ENCODE measurements around the gene PIPOX.

PIPOX gene

GRCh38 chr17:29032857-29033197 lies 10.1 kb upstream of the PIPOX start:
- no peaks in the 10 kb centered on the region for H3K36me3 ChIP-seq
- H3K4me3 ChIP-seq = no peak overlapping the region
- TF ChIP-seq, protein P1, sequence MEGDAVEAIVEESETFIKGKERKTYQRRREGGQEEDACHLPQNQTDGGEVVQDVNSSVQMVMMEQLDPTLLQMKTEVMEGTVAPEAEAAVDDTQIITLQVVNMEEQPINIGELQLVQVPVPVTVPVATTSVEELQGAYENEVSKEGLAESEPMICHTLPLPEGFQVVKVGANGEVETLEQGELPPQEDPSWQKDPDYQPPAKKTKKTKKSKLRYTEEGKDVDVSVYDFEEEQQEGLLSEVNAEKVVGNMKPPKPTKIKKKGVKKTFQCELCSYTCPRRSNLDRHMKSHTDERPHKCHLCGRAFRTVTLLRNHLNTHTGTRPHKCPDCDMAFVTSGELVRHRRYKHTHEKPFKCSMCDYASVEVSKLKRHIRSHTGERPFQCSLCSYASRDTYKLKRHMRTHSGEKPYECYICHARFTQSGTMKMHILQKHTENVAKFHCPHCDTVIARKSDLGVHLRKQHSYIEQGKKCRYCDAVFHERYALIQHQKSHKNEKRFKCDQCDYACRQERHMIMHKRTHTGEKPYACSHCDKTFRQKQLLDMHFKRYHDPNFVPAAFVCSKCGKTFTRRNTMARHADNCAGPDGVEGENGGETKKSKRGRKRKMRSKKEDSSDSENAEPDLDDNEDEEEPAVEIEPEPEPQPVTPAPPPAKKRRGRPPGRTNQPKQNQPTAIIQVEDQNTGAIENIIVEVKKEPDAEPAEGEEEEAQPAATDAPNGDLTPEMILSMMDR (IDR thresholded peaks at IDR 0.05) = no peak
- H3K9me3 ChIP-seq = peaks cover 6 to 21% (median 11%) of the 10 kb centered on the region in 3 donors
- intact Hi-C loops (cut with DNase I; ENCODE audit: low total_unique reads) = no loop called here
- peaks cover 0 to 43% of the 10 kb centered on the region in 2 donors for H3K27me3 ChIP-seq
- no peak for DNase-seq
- no peaks in the 10 kb centered on the region for H3K4me1 ChIP-seq
- H3K27ac ChIP-seq = no peak overlapping the region

- Histone ChIP-seq H3K27me3 (peaks cover 0 to 47% of the 10 kb centered on the region in 2 donors), H3K9me3 (peaks cover 6 to 21% (median 11%) of the 10 kb centered on the region in 3 donors), H3K27ac (no peak overlapping the region), H3K4me1 (no peaks in the 10 kb centered on the region), H3K4me3 (no peak overlapping the region), H3K36me3 (no peaks in the 10 kb centered on the region)
- TF ChIP-seq, protein P1 (IDR thresholded peaks at IDR 0.05) = no peak
- DNase-seq = no peak
- intact Hi-C loops (cut with DNase I; ENCODE audit: low total_unique reads) = no loop called here
Observed at GRCh38 chr17:29034510-29034909, 8.4 kb upstream of the PIPOX start.

DNA sequence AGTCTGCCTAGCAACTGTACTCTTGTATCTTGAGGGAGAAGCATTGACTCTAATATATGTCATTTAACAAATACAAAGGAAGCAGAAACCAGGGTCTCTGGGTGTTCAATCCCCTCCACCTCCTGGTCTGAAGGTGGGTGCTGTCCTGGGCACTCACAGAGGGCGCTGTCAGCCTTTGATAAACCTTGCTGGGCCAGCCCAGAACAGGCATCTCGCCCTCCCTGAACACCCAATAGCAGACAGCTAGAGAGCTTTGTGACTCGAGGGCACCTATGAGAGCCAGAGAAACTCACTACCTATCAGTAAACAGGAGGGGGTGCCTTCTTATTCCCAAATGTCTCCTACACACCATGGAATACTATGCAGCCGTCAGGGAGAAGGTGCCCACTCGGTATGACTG lies 6.4 kb upstream of the PIPOX start:
- H3K4me1 ChIP-seq = no peaks in the 10 kb centered on the region
- no peak overlapping the region for H3K27ac ChIP-seq
- intact Hi-C loops (cut with DNase I; ENCODE audit: low total_unique reads) = no loop called here
- peaks cover 6 to 21% (median 11%) of the 10 kb centered on the region in 3 donors for H3K9me3 ChIP-seq
- no peak overlapping the region for H3K4me3 ChIP-seq
- H3K27me3 ChIP-seq = peaks cover 0 to 36% of the 10 kb centered on the region in 2 donors
- DNase-seq = no peak
- TF ChIP-seq, protein P1 (IDR thresholded peaks at IDR 0.05) = no peak
- no peaks in the 10 kb centered on the region for H3K36me3 ChIP-seq

DNA sequence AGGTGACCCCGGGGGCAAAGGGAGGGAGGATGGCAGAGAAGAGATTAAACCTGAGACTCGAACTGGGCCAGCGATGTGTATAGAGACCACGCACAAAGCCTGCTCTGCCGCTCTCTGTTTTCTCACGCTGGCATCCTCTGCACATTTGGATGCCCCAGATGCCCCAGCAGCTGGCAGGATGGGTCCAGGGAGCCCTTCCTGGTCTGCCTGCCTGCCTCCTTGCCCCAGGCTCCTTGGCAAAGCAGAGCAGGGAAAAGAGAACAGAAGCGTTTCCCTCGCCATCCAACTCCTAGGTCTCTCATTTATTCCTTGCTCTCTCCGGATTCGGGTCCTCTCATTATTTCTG lies 5.2 kb upstream of the PIPOX start:
- Histone ChIP-seq H3K36me3 (no peaks in the 10 kb centered on the region), H3K27ac (no peak overlapping the region), H3K9me3 (peaks cover 6 to 21% (median 11%) of the 10 kb centered on the region in 3 donors), H3K4me1 (peaks cover 0 to 3% (median 1%) of the 10 kb centered on the region in 4 donors), H3K27me3 (peaks cover 0 to 30% of the 10 kb centered on the region in 2 donors), H3K4me3 (no peak overlapping the region)
- TF ChIP-seq, protein P1 (IDR thresholded peaks at IDR 0.05) = no peak
- intact Hi-C loops (cut with DNase I; ENCODE audit: low total_unique reads) = no loop called here
- no peak for DNase-seq

GRCh38 chr17:29038085-29038795 lies 4.7 kb upstream of the PIPOX start:
- H3K27me3 ChIP-seq = peaks cover 0 to 25% of the 10 kb centered on the region in 2 donors
- H3K36me3 ChIP-seq = no peaks in the 10 kb centered on the region
- peaks cover 6 to 21% (median 11%) of the 10 kb centered on the region in 3 donors for H3K9me3 ChIP-seq
- intact Hi-C loops (cut with DNase I; ENCODE audit: low total_unique reads) = no loop called here
- H3K4me3 ChIP-seq = no peak overlapping the region
- TF ChIP-seq, protein P1 (IDR thresholded peaks at IDR 0.05) = no peak
- H3K27ac ChIP-seq = no peak overlapping the region
- H3K4me1 ChIP-seq = peaks cover 0 to 6% (median 2%) of the 10 kb centered on the region in 4 donors
- no peak for DNase-seq
